HG03064 (cell line): Measurements from ENCODE around the gene OBP2A.

ENCODE experiments used
- ATAC-seq: cut with Tn5 transposase; IDR thresholded peaks from one replicate; pipeline ENCODE4 v1.9.1; 2021; ENCODE audit warnings: low read depth; ENCODE audit not compliant: unreplicated experiment

OBP2A gene

GRCh38 chr9:135574943-135575342 lies 29.0 kb downstream of the OBP2A start:
- no peak for ATAC-seq

- ATAC-seq, result no peak
Observed at GRCh38 chr9:135575995-135576631, 30.2 kb downstream of the OBP2A start.

- no peak for ATAC-seq
Observed at GRCh38 chr9:135577256-135577655, 31.3 kb downstream of the OBP2A start.

GRCh38 chr9:135579356-135579755 lies 33.4 kb downstream of the OBP2A start:
- ATAC-seq, result no peak

- ATAC-seq, result no peak
Observed at GRCh38 chr9:135579889-135580660, 34.1 kb downstream of the OBP2A start.

GRCh38 chr9:135580664-135581380 lies 34.9 kb downstream of the OBP2A start:
- ATAC-seq, result no peak

GRCh38 chr9:135581636-135582426 lies 35.9 kb downstream of the OBP2A start:
- ATAC-seq, result no peak

- ATAC-seq, result no peak
Observed at GRCh38 chr9:135582541-135582940, 36.6 kb downstream of the OBP2A start.

GRCh38 chr9:135582966-135583687 lies 37.2 kb downstream of the OBP2A start:
- ATAC-seq, result no peak

- ATAC-seq, result no peak
Observed at GRCh38 chr9:135583688-135584011, 37.7 kb downstream of the OBP2A start.

GRCh38 chr9:135584371-135584770 lies 38.4 kb downstream of the OBP2A start:
- ATAC-seq, result no peak

- ATAC-seq, result no peak
Observed at GRCh38 chr9:135584934-135585333, 39.0 kb downstream of the OBP2A start.

- ATAC-seq, result no peak
Observed at GRCh38 chr9:135586601-135587109, 40.7 kb downstream of the OBP2A start.

- no peak for ATAC-seq
Observed at GRCh38 chr9:135587658-135588057, 41.7 kb downstream of the OBP2A start.

GRCh38 chr9:135588371-135588770 lies 42.4 kb downstream of the OBP2A start:
- no peak for ATAC-seq

- ATAC-seq, result no peak
Observed at GRCh38 chr9:135588886-135589595, 43.1 kb downstream of the OBP2A start.

- ATAC-seq, result no peak
Observed at GRCh38 chr9:135589596-135590485, 43.9 kb downstream of the OBP2A start.

GRCh38 chr9:135590486-135591079 lies 44.7 kb downstream of the OBP2A start:
- ATAC-seq, result no peak
